ENCODE measurements around the gene UBASH3B.

- no peak for TF ChIP-seq CTCF (conservative IDR thresholded peaks at IDR 0.05)
- no peak for TF ChIP-seq EZH2 (IDR thresholded peaks at IDR 0.05; ENCODE audit: low read depth)
Observed at GRCh38 chr11:122803306-122803705, 147.8 kb downstream of the UBASH3B start.

All from PC-9 (cell line).